Vagina (tissue), 2 donors: ENCODE measurements around the gene MIPEP. TPM values are rescaled to one million over a fixed set of nuclear protein-coding genes. Genes with fewer than 3 reads are reported as not detected.
A peak's percentile ranks its signal among the peaks of the same experiment; 100 is the strongest.

Experiments
- DNase-seq, 2 donors: peaks; one replicate each; pipeline ENCODE4 v3.0.0-alpha.2; 2017; ENCODE audit errors: extremely low spot score in 2 of 2
- H3K27ac ChIP-seq: fragments of 200-600 bp; sonication (generic); one replicate; pipeline ENCODE4 v1.5.1; 2019
- H3K27me3 ChIP-seq: fragments of 200-600 bp; sonication (generic); one replicate; pipeline ENCODE4 v1.5.1; 2019
- H3K36me3 ChIP-seq, 2 donors: fragments of 200-600 bp; sonication (generic); one replicate each; pipeline ENCODE4 v1.5.1; 2017 to 2019
- H3K4me1 ChIP-seq: fragments of 200-600 bp; sonication (generic); one replicate; pipeline ENCODE4 v1.5.1; 2019
- H3K4me3 ChIP-seq, 2 donors: fragments of 200-600 bp; sonication (generic); 1 replicate in 1 of 2; 2 replicates in 1 of 2; pipeline ENCODE4 v1.5.1; 2016 to 2019
- H3K9me3 ChIP-seq: fragments of 200-600 bp; sonication (generic); one replicate; pipeline ENCODE4 v1.5.1; 2019
- POLR2A ChIP-seq, 2 donors: fragments of 450-650 bp; IDR thresholded peaks; one replicate each; pipeline ENCODE4 v1.6.1; 2017; ENCODE audit warnings: antibody characterized with exemption in 2 of 2, mild to moderate bottlenecking in 2 of 2, moderate library complexity in 2 of 2
- POLR2AphosphoS5 ChIP-seq, 2 donors: sonication (generic); formaldehyde crosslinking; IDR thresholded peaks; one replicate each; pipeline ENCODE4 v1.9.0; 2017; ENCODE audit warnings: antibody characterized with exemption in 2 of 2, mild to moderate bottlenecking in 2 of 2, low read depth in 1 of 2; ENCODE audit not compliant: insufficient read depth in 1 of 2
- intact Hi-C: fragments of 100-400 bp; cut with DNase I; formaldehyde crosslinking; loops from one replicate; pipeline ENCODE4 v1.15.1; 2023
- total RNA-seq: library from RNA; depleted of rRNA; stranded (reverse); fragments of >200 nt; gene quantifications from one replicate; pipeline ENCODE4 v1.2.3, GENCODE V29; 2016
- TF ChIP-seq, protein P1 (sequence below), 3 experiments: fragments of 450-650 bp in 2 of 3; fragments of 200-600 bp in 1 of 3; sonication (generic) in 1 of 3; IDR thresholded peaks; one replicate each; pipeline ENCODE4 v1.5.1; 2017 to 2019; ENCODE audit warnings: antibody characterized with exemption in 3 of 3, mild to moderate bottlenecking in 2 of 3, moderate library complexity in 2 of 3

Gene MIPEP
- total RNA-seq, 1 donor from 2014 or later = 13.3 TPM

DNA sequence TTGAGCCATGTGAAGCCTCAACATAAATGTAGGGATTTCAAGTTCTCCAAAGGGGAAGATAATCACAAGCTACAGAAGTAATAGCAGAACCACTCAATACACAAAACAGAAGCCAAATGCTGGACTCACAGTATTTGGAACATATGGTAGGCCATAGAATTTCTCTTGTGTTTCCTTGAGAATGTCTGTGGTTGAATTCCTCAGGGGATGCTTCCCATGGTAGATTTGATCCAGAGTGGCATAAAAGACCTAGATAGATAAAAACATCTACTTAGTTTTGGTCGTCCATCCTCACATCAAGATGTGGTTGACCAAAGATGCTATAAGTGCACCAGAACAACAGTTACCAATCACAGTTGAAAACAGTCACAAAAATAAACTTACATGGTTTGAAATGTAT is 83.4 kb downstream of the MIPEP start:
- no peaks in the 10 kb centered on the region for H3K9me3 ChIP-seq
- H3K4me1 ChIP-seq = peaks cover 2% of the 10 kb centered on the region
- H3K27ac ChIP-seq = no peak overlapping the region
- TF ChIP-seq POLR2AphosphoS5 (IDR thresholded peaks at IDR 0.05; ENCODE audit: insufficient read depth in 1 of 2, low read depth in 1 of 2) (no peak), POLR2A (IDR thresholded peaks at IDR 0.05) (no peak)
- TF ChIP-seq, protein P1, sequence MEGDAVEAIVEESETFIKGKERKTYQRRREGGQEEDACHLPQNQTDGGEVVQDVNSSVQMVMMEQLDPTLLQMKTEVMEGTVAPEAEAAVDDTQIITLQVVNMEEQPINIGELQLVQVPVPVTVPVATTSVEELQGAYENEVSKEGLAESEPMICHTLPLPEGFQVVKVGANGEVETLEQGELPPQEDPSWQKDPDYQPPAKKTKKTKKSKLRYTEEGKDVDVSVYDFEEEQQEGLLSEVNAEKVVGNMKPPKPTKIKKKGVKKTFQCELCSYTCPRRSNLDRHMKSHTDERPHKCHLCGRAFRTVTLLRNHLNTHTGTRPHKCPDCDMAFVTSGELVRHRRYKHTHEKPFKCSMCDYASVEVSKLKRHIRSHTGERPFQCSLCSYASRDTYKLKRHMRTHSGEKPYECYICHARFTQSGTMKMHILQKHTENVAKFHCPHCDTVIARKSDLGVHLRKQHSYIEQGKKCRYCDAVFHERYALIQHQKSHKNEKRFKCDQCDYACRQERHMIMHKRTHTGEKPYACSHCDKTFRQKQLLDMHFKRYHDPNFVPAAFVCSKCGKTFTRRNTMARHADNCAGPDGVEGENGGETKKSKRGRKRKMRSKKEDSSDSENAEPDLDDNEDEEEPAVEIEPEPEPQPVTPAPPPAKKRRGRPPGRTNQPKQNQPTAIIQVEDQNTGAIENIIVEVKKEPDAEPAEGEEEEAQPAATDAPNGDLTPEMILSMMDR (IDR thresholded peaks at IDR 0.05) = no peak
- no peaks in the 10 kb centered on the region for H3K36me3 ChIP-seq
- no peaks in the 10 kb centered on the region for H3K27me3 ChIP-seq
- no peak overlapping the region for H3K4me3 ChIP-seq
- intact Hi-C loops = no loop called here
- DNase-seq = no peak

DNA sequence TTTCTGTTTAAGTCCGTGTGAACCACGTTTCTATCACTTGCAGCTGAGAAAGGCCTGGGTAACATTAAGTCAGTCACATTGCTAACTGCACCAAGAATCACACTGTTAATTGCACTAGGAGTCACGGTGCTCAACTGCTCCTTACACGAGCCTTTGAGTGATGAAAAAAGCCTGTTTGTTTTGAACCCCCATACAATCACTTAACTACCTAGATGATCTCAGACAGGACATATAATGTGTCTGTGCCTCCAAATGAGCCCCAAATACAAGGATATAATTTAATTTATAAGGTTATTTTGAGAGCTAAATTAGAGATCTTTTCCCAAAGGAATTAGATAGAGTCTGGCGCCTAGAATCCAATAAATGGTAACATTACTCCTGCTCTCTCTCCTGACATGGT is 84.1 kb downstream of the MIPEP start:
- TF ChIP-seq POLR2AphosphoS5 (IDR thresholded peaks at IDR 0.05; ENCODE audit: insufficient read depth in 1 of 2, low read depth in 1 of 2) (no peak), POLR2A (IDR thresholded peaks at IDR 0.05) (no peak)
- TF ChIP-seq, protein P1 (IDR thresholded peaks at IDR 0.05) = no peak
- intact Hi-C loops = no loop called here
- H3K27ac ChIP-seq = no peak overlapping the region

DNA sequence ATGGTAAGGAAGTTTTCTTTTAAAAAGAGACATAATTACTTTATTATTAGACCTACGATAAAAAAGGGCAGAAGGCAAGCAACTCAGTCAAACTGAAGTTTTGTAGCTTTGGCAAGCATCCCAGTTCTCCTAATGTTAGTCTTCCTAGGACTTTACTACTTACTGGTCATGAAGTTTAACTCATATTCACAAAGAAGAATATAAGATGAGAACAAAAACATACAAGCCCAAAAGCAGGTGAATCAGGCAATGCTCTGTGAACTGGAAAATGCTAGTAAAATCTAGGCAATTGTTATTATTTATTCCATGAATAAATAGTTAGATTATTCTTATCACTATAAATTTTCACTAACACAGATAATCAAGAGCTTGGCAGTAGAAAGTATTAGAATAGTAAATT is 85.0 kb downstream of the MIPEP start:
- no peaks in the 10 kb centered on the region for H3K36me3 ChIP-seq
- intact Hi-C loops = no loop called here
- H3K4me1 ChIP-seq = peaks cover 13% of the 10 kb centered on the region
- H3K9me3 ChIP-seq = no peaks in the 10 kb centered on the region
- no peaks in the 10 kb centered on the region for H3K27me3 ChIP-seq
- DNase-seq = no peak
- no peak overlapping the region for H3K4me3 ChIP-seq
- H3K27ac ChIP-seq = no peak overlapping the region
- no peak for TF ChIP-seq POLR2AphosphoS5 (IDR thresholded peaks at IDR 0.05; ENCODE audit: insufficient read depth in 1 of 2, low read depth in 1 of 2)
- TF ChIP-seq, protein P1 (IDR thresholded peaks at IDR 0.05) = no peak
- TF ChIP-seq POLR2A (IDR thresholded peaks at IDR 0.05) = no peak

More for the DNA sequence above, 84.1 kb downstream of the MIPEP start:
- Histone ChIP-seq H3K27me3 (no peaks in the 10 kb centered on the region), H3K4me3 (no peak overlapping the region), H3K9me3 (no peaks in the 10 kb centered on the region), H3K36me3 (no peaks in the 10 kb centered on the region), H3K4me1 (peaks cover 9% of the 10 kb centered on the region)
- no peak for DNase-seq

DNA sequence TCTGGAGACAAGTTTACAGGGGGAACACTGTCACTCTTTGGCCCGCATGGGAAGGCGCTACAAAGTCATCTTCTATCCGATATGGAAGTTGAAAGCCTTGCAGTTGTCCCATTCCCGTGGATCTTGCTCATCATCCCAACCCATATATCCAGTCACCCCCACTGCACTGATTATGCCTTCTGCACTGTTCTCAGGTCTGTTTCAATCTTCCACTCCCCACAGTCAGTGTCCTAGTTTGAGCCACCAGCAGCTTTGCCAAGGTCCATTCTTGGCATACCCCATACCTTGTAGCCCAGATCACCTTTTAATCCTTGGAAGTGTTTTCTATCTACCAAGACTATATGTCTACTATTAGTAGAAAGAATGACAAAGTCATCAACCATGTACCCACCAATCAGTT is 88.1 kb downstream of the MIPEP start:
- Histone ChIP-seq H3K9me3 (no peaks in the 10 kb centered on the region), H3K4me1 (peaks cover 13% of the 10 kb centered on the region), H3K36me3 (no peaks in the 10 kb centered on the region), H3K27me3 (no peaks in the 10 kb centered on the region), H3K27ac (no peak overlapping the region), H3K4me3 (no peak overlapping the region)
- intact Hi-C loops = no loop called here
- no peak for DNase-seq
- no peak for TF ChIP-seq POLR2AphosphoS5 (IDR thresholded peaks at IDR 0.05; ENCODE audit: insufficient read depth in 1 of 2, low read depth in 1 of 2)
- TF ChIP-seq POLR2A (IDR thresholded peaks at IDR 0.05) = no peak
- TF ChIP-seq, protein P1 (IDR thresholded peaks at IDR 0.05) = no peak

DNA sequence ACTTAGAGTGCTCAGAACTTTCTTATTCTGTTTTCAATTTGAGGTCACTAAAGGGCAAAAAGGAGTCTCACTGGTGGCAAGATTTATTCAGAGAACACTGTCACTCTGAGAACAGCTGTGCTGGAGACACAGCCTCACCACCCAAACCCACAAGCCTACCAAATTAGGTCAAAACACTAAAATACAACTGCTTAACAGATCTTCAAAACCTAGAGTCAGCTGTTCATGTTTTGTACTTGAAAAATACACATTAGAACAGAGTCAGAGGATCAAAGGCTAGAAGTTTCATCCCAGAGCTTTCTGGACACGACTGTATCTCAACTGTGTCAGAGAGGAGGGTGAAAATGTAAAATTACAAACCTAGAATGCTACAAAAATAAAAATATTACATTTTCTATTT is 89.3 kb downstream of the MIPEP start:
- no peak for DNase-seq
- no peaks in the 10 kb centered on the region for H3K27me3 ChIP-seq
- peak overlapping the region; percentile 39 for H3K27ac ChIP-seq
- intact Hi-C loops = no loop called here
- no peak overlapping the region for H3K4me3 ChIP-seq
- no peak for TF ChIP-seq POLR2AphosphoS5 (IDR thresholded peaks at IDR 0.05; ENCODE audit: insufficient read depth in 1 of 2, low read depth in 1 of 2)
- TF ChIP-seq POLR2A (IDR thresholded peaks at IDR 0.05) = no peak
- TF ChIP-seq, protein P1 (IDR thresholded peaks at IDR 0.05) = no peak
- peaks cover 13% of the 10 kb centered on the region for H3K4me1 ChIP-seq
- H3K9me3 ChIP-seq = no peaks in the 10 kb centered on the region
- H3K36me3 ChIP-seq = no peaks in the 10 kb centered on the region
